H9 (cell line): ENCODE data around the gene SPDYE4. TPM values are rescaled to one million over a fixed set of nuclear protein-coding genes. Genes with fewer than 3 reads are reported as not detected.
"Not testable (repeated sequence)": the region's sequence is repeated elsewhere in the genome, so short reads cannot be mapped to it uniquely, and the experiment has no call there.

Source experiments
- DNase-seq: peaks from one replicate; pipeline ENCODE4 v3.0.0-alpha.2; 2017
- H2AFZ ChIP-seq: one replicate; pipeline ENCODE4 v1.6.1; 2013; ENCODE audit warnings: mild to moderate bottlenecking, low read length, control low read depth, moderate library complexity
- H2AK5ac ChIP-seq: 2 replicates; pipeline ENCODE4 v1.6.1; 2013; ENCODE audit warnings: low read length, control low read depth, mixed read lengths; ENCODE audit not compliant: insufficient read length
- H2BK120ac ChIP-seq: one replicate; pipeline ENCODE4 v1.6.1; 2013; ENCODE audit warnings: low read depth, mild to moderate bottlenecking, low read length, control low read depth, inconsistent platforms; ENCODE audit not compliant: poor library complexity, severe bottlenecking
- H2BK12ac ChIP-seq: 2 replicates; pipeline ENCODE4 v1.6.1; 2013; ENCODE audit warnings: low read length, control low read depth, mixed read lengths, low read depth; ENCODE audit not compliant: insufficient read length
- H2BK15ac ChIP-seq: 2 replicates; pipeline ENCODE4 v1.6.1; 2013; ENCODE audit warnings: low read depth, low read length, control low read depth
- H2BK20ac ChIP-seq: one replicate; pipeline ENCODE4 v1.6.1; 2013; ENCODE audit warnings: low read depth, mild to moderate bottlenecking, low read length, control low read depth, inconsistent platforms; ENCODE audit not compliant: poor library complexity, severe bottlenecking
- H2BK5ac ChIP-seq: 2 replicates; pipeline ENCODE4 v1.6.1; 2013; ENCODE audit warnings: low read length, control low read depth, mixed read lengths; ENCODE audit not compliant: insufficient read length
- H3K14ac ChIP-seq: 2 replicates; pipeline ENCODE4 v1.6.1; 2013; ENCODE audit warnings: low read length, control low read depth; ENCODE audit not compliant: insufficient read depth
- H3K18ac ChIP-seq: 2 replicates; pipeline ENCODE4 v1.6.1; 2013; ENCODE audit warnings: low read depth, mild to moderate bottlenecking, mixed read lengths, low read length, control low read depth; ENCODE audit not compliant: insufficient read length
- H3K23ac ChIP-seq: 2 replicates; pipeline ENCODE4 v1.6.1; 2013; ENCODE audit warnings: low read length, control low read depth, mixed read lengths, low read depth; ENCODE audit not compliant: insufficient read length
- H3K23me2 ChIP-seq: 2 replicates; pipeline ENCODE4 v1.6.1; 2013; ENCODE audit warnings: low read depth, mild to moderate bottlenecking, mixed read lengths, low read length, control low read depth; ENCODE audit not compliant: insufficient read length, poor library complexity, severe bottlenecking
- H3K27ac ChIP-seq: 2 replicates; pipeline ENCODE4 v1.5.1; 2013; ENCODE audit warnings: low read length, control low read depth, mixed read lengths, low read depth; ENCODE audit not compliant: insufficient read length
- H3K27me3 ChIP-seq: 2 replicates; pipeline ENCODE4 v1.6.1; 2013; ENCODE audit warnings: low read length, control low read depth, inconsistent platforms; ENCODE audit not compliant: insufficient read depth
- H3K4ac ChIP-seq: 2 replicates; pipeline ENCODE4 v1.6.1; 2013; ENCODE audit warnings: low read depth, mild to moderate bottlenecking, control low read depth, inconsistent platforms, low read length, moderate library complexity
- H3K4me1 ChIP-seq: 2 replicates; pipeline ENCODE4 v1.6.1; 2013; ENCODE audit warnings: low read length, control low read depth, inconsistent platforms; ENCODE audit not compliant: insufficient read depth
- H3K4me2 ChIP-seq: 2 replicates; pipeline ENCODE4 v1.6.1; 2013; ENCODE audit warnings: low read length, control low read depth, mixed read lengths; ENCODE audit not compliant: insufficient read length, insufficient read depth
- H3K56ac ChIP-seq: 2 replicates; pipeline ENCODE4 v1.6.1; 2013; ENCODE audit warnings: low read depth, mild to moderate bottlenecking, mixed read lengths, low read length, control low read depth; ENCODE audit not compliant: insufficient read length
- H3K79me1 ChIP-seq: 2 replicates; pipeline ENCODE4 v1.6.1; 2013; ENCODE audit warnings: low read depth, mild to moderate bottlenecking, moderate library complexity, low read length, control low read depth, inconsistent platforms; ENCODE audit not compliant: insufficient read depth, poor library complexity, severe bottlenecking
- H3K79me2 ChIP-seq: 2 replicates; pipeline ENCODE4 v1.6.1; 2013; ENCODE audit warnings: low read length, control low read depth, inconsistent platforms; ENCODE audit not compliant: insufficient read depth
- H3K9ac ChIP-seq: 2 replicates; pipeline ENCODE4 v1.6.1; 2013; ENCODE audit warnings: low read length, control low read depth, mixed read lengths; ENCODE audit not compliant: insufficient read length; ENCODE audit errors: extremely low read depth
- H3K9me3 ChIP-seq: one replicate; pipeline ENCODE4 v1.6.1; 2013; ENCODE audit warnings: low read depth, low read length, inconsistent platforms; ENCODE audit not compliant: control insufficient read depth
- H3T11ph ChIP-seq: one replicate; pipeline ENCODE4 v1.6.1; 2013; ENCODE audit warnings: mild to moderate bottlenecking, low read length, control low read depth, inconsistent platforms
- H4K20me1 ChIP-seq: one replicate; pipeline ENCODE4 v1.6.1; 2013; ENCODE audit not compliant: control insufficient read depth, insufficient read length, insufficient read depth
- H4K5ac ChIP-seq: 2 replicates; pipeline ENCODE4 v1.6.1; 2013; ENCODE audit warnings: low read depth, mild to moderate bottlenecking, mixed read lengths, low read length, control low read depth; ENCODE audit not compliant: insufficient read length
- H4K8ac ChIP-seq: replicated peaks from 2 replicates; pipeline ENCODE4 v1.6.1; 2013; ENCODE audit warnings: low read length, control low read depth, mixed read lengths, low read depth; ENCODE audit not compliant: insufficient read length
- H4K91ac ChIP-seq: 2 replicates; pipeline ENCODE4 v1.6.1; 2013; ENCODE audit warnings: low read depth, mild to moderate bottlenecking, moderate library complexity, mixed read lengths, low read length, control low read depth; ENCODE audit not compliant: insufficient read length
- H3K27ac Mint-ChIP-seq, 3 experiments: 2 replicates in 2 of 3; 3 replicates in 1 of 3; pipeline ENCODE4 v1.8.0; 2020 to 2021; ENCODE audit warnings: mixed read lengths in 3 of 3, mild to moderate bottlenecking in 1 of 3, moderate library complexity in 1 of 3
- H3K27me3 Mint-ChIP-seq: 2 replicates; pipeline ENCODE4 v1.8.0; 2021; ENCODE audit warnings: low read depth, mild to moderate bottlenecking, moderate library complexity, mixed read lengths
- H3K36me3 Mint-ChIP-seq, 3 experiments: 2 replicates in 2 of 3; 3 replicates in 1 of 3; pipeline ENCODE4 v1.8.0; 2020 to 2021; ENCODE audit warnings: low read depth in 3 of 3, mixed read lengths in 3 of 3; ENCODE audit not compliant: insufficient read depth in 1 of 3
- H3K4me1 Mint-ChIP-seq, 2 experiments: 2 replicates each; pipeline ENCODE4 v1.8.0; 2020; ENCODE audit warnings: mixed read lengths in 2 of 2
- H3K4me3 Mint-ChIP-seq, 2 experiments: 2 replicates in 1 of 2; 3 replicates in 1 of 2; pipeline ENCODE4 v1.8.0; 2020 to 2021; ENCODE audit warnings: mild to moderate bottlenecking in 2 of 2, mixed read lengths in 2 of 2, moderate library complexity in 1 of 2
- H3K9me3 Mint-ChIP-seq, 2 experiments: 2 replicates in 1 of 2; 3 replicates in 1 of 2; pipeline ENCODE4 v1.8.0; 2020; ENCODE audit warnings: mild to moderate bottlenecking in 2 of 2, mixed read lengths in 2 of 2, moderate library complexity in 1 of 2
- WGBS: extraction: QIAGEN DNeasy Blood & Tissue Kit; methylation state at CpG from one replicate; pipeline ENCODE4 v1.1.7; 2013; ENCODE audit warnings: missing lambda C conversion rate, low lambda C conversion rate, mixed read lengths; ENCODE audit not compliant: insufficient read length; ENCODE audit errors: extremely low coverage; 5-methylcytosine and 5-hydroxymethylcytosine counted together
- total RNA-seq: library from RNA; stranded (reverse); gene quantifications from 2 replicates; pipeline ENCODE4 v1.2.1, GENCODE V29; 2021
- TF ChIP-seq, protein P1 (sequence below): fragments of 200-600 bp; sonication (generic); conservative IDR thresholded peaks from 3 replicates; pipeline ENCODE4 v1.8.0; 2021; ENCODE audit warnings: antibody characterized with exemption, mild to moderate bottlenecking

Gene SPDYE4
- total RNA-seq, 1 experiment from 2014 or later = not detected

DNA sequence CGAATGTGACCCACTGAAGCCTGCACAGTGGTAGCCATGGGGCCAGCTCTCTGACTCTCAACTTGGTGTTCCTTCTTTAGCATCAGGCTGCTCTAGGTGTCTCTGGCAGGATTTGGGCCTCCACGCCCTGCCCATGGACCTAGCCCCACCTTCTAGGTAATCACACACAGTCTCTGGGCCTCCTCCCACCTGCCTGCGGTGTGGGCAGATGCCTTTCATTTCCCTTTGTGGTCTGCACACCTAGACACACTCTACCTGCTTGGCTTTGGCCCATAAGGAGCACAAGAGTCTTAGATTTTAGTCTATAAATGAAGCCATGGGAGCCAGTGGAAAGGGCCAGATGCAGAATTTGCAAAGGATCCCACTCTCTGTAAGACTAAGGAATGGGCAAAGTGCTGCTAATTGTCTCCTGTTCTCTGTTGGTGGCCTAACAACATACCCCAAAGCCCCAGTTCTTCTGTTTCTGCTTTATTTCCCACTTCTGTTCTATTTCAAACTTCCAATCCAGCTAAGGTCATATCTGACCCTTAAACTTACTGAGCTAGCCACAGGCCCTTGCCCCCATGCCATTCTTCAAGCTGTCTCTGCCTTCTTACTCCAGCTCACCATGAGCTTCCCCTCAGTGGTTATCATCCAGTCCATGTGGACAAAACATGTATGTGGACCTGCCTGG, 48.0 kb upstream of the SPDYE4 start:
- Histone ChIP-seq H3K23ac (no peak overlapping the region), H2BK15ac (no peak overlapping the region), H3K9me3 (no peaks in the 10 kb centered on the region), H2AFZ (no peak overlapping the region), H2BK20ac (no peak overlapping the region), H3K4me1 (no peaks in the 10 kb centered on the region), H2BK120ac (no peak overlapping the region), H3K9ac (no peak overlapping the region), H2BK12ac (no peak overlapping the region), H3K27ac (no peak overlapping the region), H3K23me2 (no peaks in the 10 kb centered on the region), H3T11ph (no peak overlapping the region), H4K5ac (no peak overlapping the region), H3K27me3 (no peaks in the 10 kb centered on the region), H3K14ac (no peak overlapping the region; the same call in 1 of the 2 replicates), H3K79me2 (no peaks in the 10 kb centered on the region), H3K4ac (no peak overlapping the region), H3K79me1 (no peaks in the 10 kb centered on the region), H4K8ac (no peak overlapping the region), H2BK5ac (no peak overlapping the region), H3K56ac (no peak overlapping the region), H2AK5ac (no peak overlapping the region), H4K20me1 (no peaks in the 10 kb centered on the region), H4K91ac (no peak overlapping the region), H3K4me2 (no peak overlapping the region), H3K18ac (no peak overlapping the region)
- DNase-seq = peak; percentile 20
- H3K4me1 Mint-ChIP-seq = peaks cover 12 to 18% of the 10 kb centered on the region in 2 experiments
- peaks cover 10 to 16% of the 10 kb centered on the region in 2 experiments for H3K9me3 Mint-ChIP-seq
- H3K27me3 Mint-ChIP-seq = no peaks in the 10 kb centered on the region; the same call in none of the 2 replicates
- H3K36me3 Mint-ChIP-seq = peaks cover 0 to 8% (median 0%) of the 10 kb centered on the region in 3 experiments; a peak in 2 of 7 replicates
- no CpG with 5 or more reads among the region's 3 CpGs for WGBS
- H3K27ac Mint-ChIP-seq = no peak overlapping the region; a peak in 1 of 7 replicates
- H3K4me3 Mint-ChIP-seq = no peak overlapping the region
- TF ChIP-seq, protein P1, sequence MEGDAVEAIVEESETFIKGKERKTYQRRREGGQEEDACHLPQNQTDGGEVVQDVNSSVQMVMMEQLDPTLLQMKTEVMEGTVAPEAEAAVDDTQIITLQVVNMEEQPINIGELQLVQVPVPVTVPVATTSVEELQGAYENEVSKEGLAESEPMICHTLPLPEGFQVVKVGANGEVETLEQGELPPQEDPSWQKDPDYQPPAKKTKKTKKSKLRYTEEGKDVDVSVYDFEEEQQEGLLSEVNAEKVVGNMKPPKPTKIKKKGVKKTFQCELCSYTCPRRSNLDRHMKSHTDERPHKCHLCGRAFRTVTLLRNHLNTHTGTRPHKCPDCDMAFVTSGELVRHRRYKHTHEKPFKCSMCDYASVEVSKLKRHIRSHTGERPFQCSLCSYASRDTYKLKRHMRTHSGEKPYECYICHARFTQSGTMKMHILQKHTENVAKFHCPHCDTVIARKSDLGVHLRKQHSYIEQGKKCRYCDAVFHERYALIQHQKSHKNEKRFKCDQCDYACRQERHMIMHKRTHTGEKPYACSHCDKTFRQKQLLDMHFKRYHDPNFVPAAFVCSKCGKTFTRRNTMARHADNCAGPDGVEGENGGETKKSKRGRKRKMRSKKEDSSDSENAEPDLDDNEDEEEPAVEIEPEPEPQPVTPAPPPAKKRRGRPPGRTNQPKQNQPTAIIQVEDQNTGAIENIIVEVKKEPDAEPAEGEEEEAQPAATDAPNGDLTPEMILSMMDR = no peak

DNA sequence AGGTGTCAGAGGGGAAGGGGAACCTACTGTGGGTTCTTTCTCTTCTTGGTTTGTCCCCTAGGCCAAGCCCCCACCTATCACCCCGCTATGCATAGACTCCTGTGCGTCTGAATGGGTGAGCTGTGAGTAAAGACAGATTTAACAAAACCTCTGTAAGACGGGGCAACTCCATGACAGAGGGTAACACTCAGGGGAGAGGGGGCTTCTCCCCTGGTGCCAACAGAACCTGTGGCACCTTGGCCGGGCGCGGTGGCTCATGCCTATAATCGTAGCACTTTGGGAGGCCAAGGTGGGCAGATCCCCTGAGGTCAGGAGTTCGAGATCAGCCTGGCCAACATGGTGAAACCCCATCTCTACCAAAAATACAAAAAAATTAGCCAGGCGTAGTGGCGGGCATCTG, 47.0 kb upstream of the SPDYE4 start:
- not testable (repeated sequence) for H2BK5ac ChIP-seq, H3K9ac ChIP-seq, H3K9me3 ChIP-seq, H4K5ac ChIP-seq, H2AK5ac ChIP-seq, H3K23ac ChIP-seq, H3K18ac ChIP-seq, H3K4ac ChIP-seq, H3K4me3 Mint-ChIP-seq, H4K91ac ChIP-seq, H3T11ph ChIP-seq, H3K4me1 ChIP-seq, H3K36me3 Mint-ChIP-seq, H3K23me2 ChIP-seq, H4K20me1 ChIP-seq, H2AFZ ChIP-seq, H3K79me2 ChIP-seq, H3K79me1 ChIP-seq, H3K27me3 Mint-ChIP-seq, H4K8ac ChIP-seq, H2BK20ac ChIP-seq, H2BK120ac ChIP-seq, H3K27ac ChIP-seq, H3K56ac ChIP-seq, H3K27ac Mint-ChIP-seq, H3K4me2 ChIP-seq, H3K14ac ChIP-seq, H2BK12ac ChIP-seq, H2BK15ac ChIP-seq, H3K27me3 ChIP-seq
- Mint-ChIP-seq H3K4me1 (peaks cover 12 to 19% of the 10 kb centered on the region in 2 experiments), H3K9me3 (peaks cover 8 to 13% of the 10 kb centered on the region in 2 experiments)
- DNase-seq = peak; percentile 15
- no CpG with 5 or more reads among the region's 10 CpGs for WGBS
